PC-9 (cell line): ENCODE results near the gene CARNS1. TPM values are rescaled to one million over a fixed set of nuclear protein-coding genes. Genes with fewer than 3 reads are reported as not detected.

Experiments
- BruUV-seq: library from RNA; stranded (reverse); fragments of 400-500 nt; replicated peaks from 2 replicates; lab custom pipeline; 2021; lab: Mats Ljungman, UMichigan
- CTCF ChIA-PET: fragments of 300-600 bp; sonication (Branson Sonifier 250); formaldehyde crosslinking; loops from one replicate; lab custom pipeline; 2022; ENCODE audit warnings: antibody characterized with exemption; lab: Charles Lee
- POLR2A ChIA-PET: fragments of 300-600 bp; sonication (Branson Sonifier 250); formaldehyde crosslinking; loops from one replicate; lab custom pipeline; 2022; ENCODE audit warnings: antibody characterized with exemption; ENCODE audit not compliant: unreplicated experiment; lab: Charles Lee
- DNase-seq, 2 experiments: peaks; one replicate each; pipeline versions ENCODE4 v3.0.0 to v3.0.0-alpha.2; 2015 to 2022; ENCODE audit warnings: mixed read lengths in 1 of 2
- H2AFZ ChIP-seq: fragments of 200-600 bp; sonication (generic); 2 replicates; pipeline ENCODE4 v1.8.1; 2017; ENCODE audit warnings: antibody characterized with exemption
- H3F3A ChIP-seq: fragments of 200-600 bp; sonication (generic); 2 replicates; pipeline ENCODE4 v1.8.1; 2017; ENCODE audit warnings: antibody characterized with exemption, mild to moderate bottlenecking, low read depth; ENCODE audit not compliant: insufficient read depth
- H3K27ac ChIP-seq: fragments of 200-600 bp; sonication (generic); 2 replicates; pipeline ENCODE4 v1.6.1; 2016; ENCODE audit warnings: mixed run types
- H3K27me3 ChIP-seq: fragments of 200-600 bp; sonication (generic); 2 replicates; pipeline ENCODE4 v1.6.1; 2016; ENCODE audit warnings: low read depth, mixed run types; ENCODE audit not compliant: insufficient read depth
- H3K36me3 ChIP-seq: fragments of 200-600 bp; sonication (generic); 2 replicates; pipeline ENCODE4 v1.6.1; 2016; ENCODE audit warnings: low read depth, mixed run types
- H3K4me1 ChIP-seq: fragments of 200-600 bp; sonication (generic); replicated peaks from 2 replicates; pipeline ENCODE4 v1.6.1; 2016; ENCODE audit warnings: mixed run types; ENCODE audit not compliant: insufficient read depth
- H3K4me2 ChIP-seq: fragments of 200-600 bp; sonication (generic); 2 replicates; pipeline ENCODE4 v1.6.1; 2017; ENCODE audit warnings: mixed run types
- H3K4me3 ChIP-seq: fragments of 200-600 bp; sonication (generic); 2 replicates; pipeline ENCODE4 v1.6.1; 2016; ENCODE audit warnings: mixed run types
- H3K79me2 ChIP-seq: fragments of 200-600 bp; sonication (generic); 2 replicates; pipeline ENCODE4 v1.6.1; 2017; ENCODE audit warnings: low read depth, mixed run types
- H3K9me2 ChIP-seq: fragments of 200-600 bp; sonication (generic); 2 replicates; pipeline ENCODE4 v1.8.1; 2017; ENCODE audit warnings: mild to moderate bottlenecking; ENCODE audit not compliant: insufficient read depth
- H3K9me3 ChIP-seq: fragments of 200-600 bp; sonication (generic); 2 replicates; pipeline ENCODE4 v1.8.1; 2016; ENCODE audit warnings: low read depth; ENCODE audit not compliant: insufficient read depth
- H4K20me1 ChIP-seq: fragments of 200-600 bp; sonication (generic); 2 replicates; pipeline ENCODE4 v1.8.1; 2017; ENCODE audit not compliant: insufficient read depth
- EZH2 ChIP-seq: fragments of 200-600 bp; sonication (generic); IDR thresholded peaks from 2 replicates; pipeline ENCODE4 v1.8.0; 2017; ENCODE audit warnings: antibody characterized with exemption, low read depth
- intact Hi-C: fragments of 100-400 bp; cut with micrococcal nuclease; formaldehyde crosslinking; loops from one replicate; pipeline ENCODE4 v1.10.0; 2022; ENCODE audit not compliant: unreplicated experiment
- total RNA-seq: library from RNA; stranded (reverse); gene quantifications from 2 replicates; pipeline ENCODE4 v1.2.3, GENCODE V29; 2021
- TF ChIP-seq, protein P1 (sequence below): fragments of 200-600 bp; sonication (generic); conservative IDR thresholded peaks from 2 replicates; pipeline ENCODE4 v1.6.1; 2017; ENCODE audit warnings: mixed run types, antibody characterized with exemption, mild to moderate bottlenecking, moderate library complexity

CARNS1 gene
- total RNA-seq, 1 experiment from 2014 or later: 0.15 TPM

- H3K79me2 ChIP-seq: peaks cover 20% of the 10 kb centered on the region
- 0 out of 2 replicates have a peak, but pooled peaks cover 6% of the 10 kb centered on the region for H4K20me1 ChIP-seq
- CTCF ChIA-PET: interaction anchor here (0.6 kb wide), 1 partner anchor 17 kb away, joined by 3 read pairs; no protein-coding TSS in a partner anchor
- H3F3A ChIP-seq: peaks cover 37% of the 10 kb centered on the region
- no peak overlapping the region for H2AFZ ChIP-seq
- TF ChIP-seq, protein P1, sequence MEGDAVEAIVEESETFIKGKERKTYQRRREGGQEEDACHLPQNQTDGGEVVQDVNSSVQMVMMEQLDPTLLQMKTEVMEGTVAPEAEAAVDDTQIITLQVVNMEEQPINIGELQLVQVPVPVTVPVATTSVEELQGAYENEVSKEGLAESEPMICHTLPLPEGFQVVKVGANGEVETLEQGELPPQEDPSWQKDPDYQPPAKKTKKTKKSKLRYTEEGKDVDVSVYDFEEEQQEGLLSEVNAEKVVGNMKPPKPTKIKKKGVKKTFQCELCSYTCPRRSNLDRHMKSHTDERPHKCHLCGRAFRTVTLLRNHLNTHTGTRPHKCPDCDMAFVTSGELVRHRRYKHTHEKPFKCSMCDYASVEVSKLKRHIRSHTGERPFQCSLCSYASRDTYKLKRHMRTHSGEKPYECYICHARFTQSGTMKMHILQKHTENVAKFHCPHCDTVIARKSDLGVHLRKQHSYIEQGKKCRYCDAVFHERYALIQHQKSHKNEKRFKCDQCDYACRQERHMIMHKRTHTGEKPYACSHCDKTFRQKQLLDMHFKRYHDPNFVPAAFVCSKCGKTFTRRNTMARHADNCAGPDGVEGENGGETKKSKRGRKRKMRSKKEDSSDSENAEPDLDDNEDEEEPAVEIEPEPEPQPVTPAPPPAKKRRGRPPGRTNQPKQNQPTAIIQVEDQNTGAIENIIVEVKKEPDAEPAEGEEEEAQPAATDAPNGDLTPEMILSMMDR: no peak
- TF ChIP-seq EZH2: no peak
- peaks cover 13% of the 10 kb centered on the region for H3K4me1 ChIP-seq
- peak overlapping the region; percentile 87 for H3K4me2 ChIP-seq
- intact Hi-C loops: loop anchor here (1.0 to 5.0 kb wide), 3 partner anchors 22 to 65 kb away; partner anchors contain the start of genes CDK2AP2, PITPNM1 and TMEM134
- POLR2A ChIA-PET: interaction anchor here (0.6 to 0.7 kb wide), 3 partner anchors 297 to 381 kb away, joined by 4 to 11 read pairs (median 9); no protein-coding TSS in a partner anchor
- peak overlapping the region; percentile 70 for H3K4me3 ChIP-seq
- H3K27ac ChIP-seq: peak overlapping the region; percentile 35; the same call in 1 of the 2 replicates
- BruUV-seq: no TSS peak
- DNase-seq: no peak
- no peaks in the 10 kb centered on the region for H3K27me3 ChIP-seq
- H3K9me2 ChIP-seq: no peaks in the 10 kb centered on the region
- H3K9me3 ChIP-seq: no peaks in the 10 kb centered on the region
- H3K36me3 ChIP-seq: no peaks in the 10 kb centered on the region; the same call in none of the 2 replicates
Observed at GRCh38 chr11:67442504-67443404, 27.3 kb downstream of the CARNS1 start.

GRCh38 chr11:67445515-67445914 is 30.0 kb downstream of the CARNS1 start:
- intact Hi-C loops: no loop called here
- peaks cover 13% of the 10 kb centered on the region for H3K4me1 ChIP-seq
- H2AFZ ChIP-seq: no peak overlapping the region
- no peaks in the 10 kb centered on the region for H3K9me2 ChIP-seq
- no peak overlapping the region for H3K4me2 ChIP-seq
- no peak for DNase-seq
- H3K9me3 ChIP-seq: no peaks in the 10 kb centered on the region
- CTCF ChIA-PET: no interaction called here
- no peaks in the 10 kb centered on the region for H3K27me3 ChIP-seq
- H3F3A ChIP-seq: peaks cover 22% of the 10 kb centered on the region; the same call in 1 of the 2 replicates
- no peak overlapping the region for H3K4me3 ChIP-seq
- TF ChIP-seq, protein P1: no peak
- TF ChIP-seq EZH2: no peak
- H3K36me3 ChIP-seq: no peaks in the 10 kb centered on the region; the same call in 1 of the 2 replicates
- H3K79me2 ChIP-seq: peaks cover 20% of the 10 kb centered on the region
- POLR2A ChIA-PET: no interaction called here
- no peaks in the 10 kb centered on the region for H4K20me1 ChIP-seq
- BruUV-seq: no TSS peak
- H3K27ac ChIP-seq: no peak overlapping the region

DNA sequence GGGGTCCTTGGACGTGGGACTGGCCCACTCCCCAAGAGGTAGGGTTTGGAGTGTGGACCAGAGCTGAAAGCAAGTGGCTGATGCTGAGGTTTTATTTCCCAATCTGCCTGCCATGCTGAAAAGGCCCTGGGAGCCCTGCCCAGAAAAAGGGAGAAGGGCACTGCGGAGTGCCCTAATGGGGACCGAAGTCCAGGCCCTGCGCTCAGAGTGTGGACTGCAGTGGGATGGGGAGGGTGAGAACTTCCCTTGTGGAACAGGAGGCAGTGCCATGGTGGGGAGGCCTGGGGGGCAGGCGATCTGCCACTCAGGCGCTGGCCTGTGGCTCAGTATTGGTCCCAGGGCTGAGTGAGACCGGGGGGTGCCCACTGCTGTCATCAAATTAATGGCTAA is 32.7 kb downstream of the CARNS1 start:
- ChIA-PET POLR2A (interaction anchor here (0.7 kb wide), 1 partner anchor 34 kb away, joined by 4 read pairs; the partner anchor contains the start of gene AIP), CTCF (no interaction called here)
- H2AFZ ChIP-seq: no peak overlapping the region
- H3K27me3 ChIP-seq: no peaks in the 10 kb centered on the region
- H4K20me1 ChIP-seq: no peaks in the 10 kb centered on the region
- no TSS peak for BruUV-seq
- TF ChIP-seq, protein P1: no peak
- TF ChIP-seq EZH2: no peak
- DNase-seq: no peak
- peaks cover 10% of the 10 kb centered on the region; the same call in 1 of the 2 replicates for H3K79me2 ChIP-seq
- H3K4me3 ChIP-seq: no peak overlapping the region
- no peak overlapping the region for H3K4me2 ChIP-seq
- H3K9me2 ChIP-seq: no peaks in the 10 kb centered on the region
- H3K36me3 ChIP-seq: no peaks in the 10 kb centered on the region
- no peaks in the 10 kb centered on the region for H3K9me3 ChIP-seq
- H3K4me1 ChIP-seq: peaks cover 6% of the 10 kb centered on the region; the same call in 1 of the 2 replicates
- peaks cover 21% of the 10 kb centered on the region; the same call in 1 of the 2 replicates for H3F3A ChIP-seq
- intact Hi-C loops: no loop called here
- H3K27ac ChIP-seq: no peak overlapping the region
